IMR-90 (cell line): ENCODE results near the gene SOSTDC1. TPM values are rescaled to one million over a fixed set of nuclear protein-coding genes. Genes with fewer than 3 reads are reported as not detected.

ENCODE experiments used
- CEBPB ChIP-seq: IDR thresholded peaks from 2 replicates; pipeline ENCODE4 v1.6.1; 2012; ENCODE audit warnings: low read depth, low read length, improper control_type of control experiment
- POLR2A ChIP-seq: IDR thresholded peaks from 2 replicates; pipeline ENCODE4 v1.6.1; 2012; ENCODE audit warnings: mild to moderate bottlenecking, low read depth, low read length
- microRNA-seq, 2 experiments: library from miRNA; stranded (forward) in 1 of 2; unstranded in 1 of 2; fragments of 10-50 nt in 1 of 2; fragments of <30 nt in 1 of 2; gene quantifications in 1 of 2; microRNA quantifications in 1 of 2; one replicate each; pipeline versions ENCODE3 to v1.1.0; 2013 to 2020; ENCODE audit not compliant: insufficient read depth in 1 of 2, insufficient read length in 1 of 2, unreplicated experiment in 1 of 2
- polyA plus RNA-seq, 3 experiments: library from polyadenylated mRNA; depleted of rRNA; stranded (reverse); fragments of >200 nt; gene quantifications; 2 replicates each; pipeline ENCODE4 v1.2.3, GENCODE V29; 2012; ENCODE audit warnings: low replicate concordance in 1 of 3
- small RNA-seq, 5 experiments: library from RNA; depleted of rRNA; stranded (forward); fragments of <200 nt; gene quantifications; one replicate each; pipeline ENCODE3, GENCODE V24; 2012
- total RNA-seq: library from RNA; depleted of rRNA; stranded (reverse); fragments of >200 nt; gene quantifications from 2 replicates; pipeline ENCODE4 v1.2.3, GENCODE V29; 2012; rRNA removed
- TF ChIP-seq, protein P1 (sequence below): conservative IDR thresholded peaks from 2 replicates; pipeline ENCODE4 v1.5.1; 2012; ENCODE audit warnings: mild to moderate bottlenecking, low read depth, low read length, improper control_type of control experiment

The SOSTDC1 gene
- total and polyA plus RNA-seq, 2 of the 4 experiments (the other 2 are of a cell fraction) = 0.07 TPM; not detected in 1

DNA sequence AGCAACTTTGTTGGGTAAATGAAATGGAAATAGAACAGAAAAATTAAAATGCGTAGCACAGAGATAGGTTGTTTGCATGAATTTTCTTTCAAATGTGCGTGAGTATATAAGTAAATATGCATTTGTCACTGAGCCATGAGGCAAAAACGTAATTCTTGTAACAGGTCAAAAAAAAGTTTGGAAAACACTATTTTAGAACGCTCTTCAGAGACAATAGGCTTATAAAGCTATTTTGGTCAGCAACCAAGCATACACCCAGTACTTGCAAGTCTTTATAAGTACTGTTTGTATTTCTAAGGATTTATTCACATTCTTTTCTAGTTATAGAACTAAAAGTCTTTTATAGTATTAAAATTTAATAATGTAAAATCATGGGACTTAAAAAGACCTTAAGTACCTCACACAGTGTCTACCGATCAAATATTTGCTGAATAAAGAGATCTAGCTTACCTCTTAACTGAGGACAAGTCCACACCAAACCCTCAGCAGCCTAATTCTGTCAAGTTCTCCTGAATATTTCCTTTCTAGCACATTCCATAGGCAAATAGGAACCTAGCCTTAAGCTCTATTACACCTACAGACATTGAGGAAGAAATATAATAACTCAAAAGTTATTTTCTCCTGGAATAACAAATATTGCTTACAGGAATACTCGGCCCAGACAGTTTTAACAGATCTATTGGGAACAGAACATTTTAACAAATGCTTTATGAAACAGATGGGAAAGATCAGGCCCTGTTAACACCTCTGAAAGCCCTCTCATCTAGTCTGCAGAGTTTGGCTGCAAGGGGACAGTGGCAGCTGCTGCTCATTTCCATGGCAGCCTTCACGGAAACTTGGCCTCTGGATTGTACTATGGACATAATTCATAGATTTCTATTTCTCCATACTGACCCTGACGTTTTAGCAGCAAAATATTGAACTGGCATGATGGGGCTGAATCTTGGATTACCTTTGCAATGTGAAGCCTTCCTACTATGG lies 53.0 kb downstream of the SOSTDC1 start (continued):
- TF ChIP-seq, protein P1, sequence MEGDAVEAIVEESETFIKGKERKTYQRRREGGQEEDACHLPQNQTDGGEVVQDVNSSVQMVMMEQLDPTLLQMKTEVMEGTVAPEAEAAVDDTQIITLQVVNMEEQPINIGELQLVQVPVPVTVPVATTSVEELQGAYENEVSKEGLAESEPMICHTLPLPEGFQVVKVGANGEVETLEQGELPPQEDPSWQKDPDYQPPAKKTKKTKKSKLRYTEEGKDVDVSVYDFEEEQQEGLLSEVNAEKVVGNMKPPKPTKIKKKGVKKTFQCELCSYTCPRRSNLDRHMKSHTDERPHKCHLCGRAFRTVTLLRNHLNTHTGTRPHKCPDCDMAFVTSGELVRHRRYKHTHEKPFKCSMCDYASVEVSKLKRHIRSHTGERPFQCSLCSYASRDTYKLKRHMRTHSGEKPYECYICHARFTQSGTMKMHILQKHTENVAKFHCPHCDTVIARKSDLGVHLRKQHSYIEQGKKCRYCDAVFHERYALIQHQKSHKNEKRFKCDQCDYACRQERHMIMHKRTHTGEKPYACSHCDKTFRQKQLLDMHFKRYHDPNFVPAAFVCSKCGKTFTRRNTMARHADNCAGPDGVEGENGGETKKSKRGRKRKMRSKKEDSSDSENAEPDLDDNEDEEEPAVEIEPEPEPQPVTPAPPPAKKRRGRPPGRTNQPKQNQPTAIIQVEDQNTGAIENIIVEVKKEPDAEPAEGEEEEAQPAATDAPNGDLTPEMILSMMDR = no peak
- TF ChIP-seq POLR2A (no peak), CEBPB (no peak)

Small RNAs within 50 kb of the gene (microRNA-seq; reads per million reads assigned to microRNA genes)
- gene AC005014.3 (ENCODE audit: insufficient read depth, insufficient read length) = not detected

Small RNAs within 50 kb of the gene (small RNA-seq; reads per million reads assigned to genes)
- 0 reads per million in 5 experiments for gene AC005014.3

Other genes with a start within 250 kb of the SOSTDC1 start
- gene CRPPA, start 44.2 kb downstream of the SOSTDC1 start, total RNA-seq = 1.3 and 2.5 TPM in 2 replicates
- gene CRPPA, start 44.2 kb downstream of the SOSTDC1 start, polyA plus RNA-seq (2012; rRNA removed) = 0.47 and 0.67 TPM in 2 replicates
- not detected in 2 replicates for gene LRRC72, start 61.1 kb upstream of the SOSTDC1 start, total RNA-seq
- not detected in 2 replicates for gene LRRC72, start 61.1 kb upstream of the SOSTDC1 start, polyA plus RNA-seq (2012; rRNA removed)
- gene ANKMY2, start 180.0 kb upstream of the SOSTDC1 start, total RNA-seq = 41.9 and 43.6 TPM in 2 replicates
- 15.8 and 19.5 TPM in 2 replicates for gene ANKMY2, start 180.0 kb upstream of the SOSTDC1 start, polyA plus RNA-seq (2012; rRNA removed)
- 58.1 and 65.0 TPM in 2 replicates for gene BZW2, start 180.4 kb upstream of the SOSTDC1 start, total RNA-seq
- gene BZW2, start 180.4 kb upstream of the SOSTDC1 start, polyA plus RNA-seq (2012; rRNA removed) = 86.1 and 92.9 TPM in 2 replicates